Psoas muscle (tissue), 8 donors: ENCODE measurements around the gene CD47. TPM values are rescaled to one million over a fixed set of nuclear protein-coding genes. Genes with fewer than 3 reads are reported as not detected.

Experiments
- ATAC-seq, 4 donors: fragments of 200-7000 bp; cut with Tn5 transposase; one replicate each; pipeline ENCODE4 v1.9.1; 2020; ENCODE audit warnings: moderate library complexity in 3 of 4, mild to moderate bottlenecking in 2 of 4
- DNase-seq, 2 donors: peaks; one replicate each; pipeline ENCODE4 v3.0.0-alpha.2; 2020
- H3K27ac ChIP-seq: fragments of 200-600 bp; one replicate; pipeline ENCODE4 v1.8.0; 2022
- H3K27me3 ChIP-seq, 3 donors: fragments of 200-600 bp in 1 of 3; one replicate each; pipeline versions ENCODE4 v1.6.1 to v1.8.0; 2013 to 2022; ENCODE audit warnings: low read length in 2 of 3, mild to moderate bottlenecking in 2 of 3, moderate library complexity in 1 of 3; ENCODE audit not compliant: insufficient read depth in 3 of 3
- H3K36me3 ChIP-seq, 2 donors: fragments of 200-600 bp in 1 of 2; one replicate each; pipeline versions ENCODE4 v1.6.1 to v1.8.0; 2013 to 2022; ENCODE audit warnings: low read depth in 1 of 2, mild to moderate bottlenecking in 1 of 2, moderate library complexity in 1 of 2; ENCODE audit not compliant: insufficient read depth in 1 of 2
- H3K4me1 ChIP-seq: fragments of 200-600 bp; one replicate; pipeline ENCODE4 v1.8.0; 2022
- H3K4me3 ChIP-seq: fragments of 200-600 bp; one replicate; pipeline ENCODE4 v1.8.0; 2022; ENCODE audit warnings: mild to moderate bottlenecking
- H3K9me3 ChIP-seq: fragments of 200-600 bp; one replicate; pipeline ENCODE4 v1.8.0; 2022
- CTCF ChIP-seq: fragments of 200-600 bp; IDR thresholded peaks from one replicate; pipeline ENCODE4 v1.8.0; 2022; ENCODE audit warnings: antibody characterized with exemption
- WGBS, 3 donors: extraction: QIAGEN DNeasy Blood & Tissue Kit; methylation state at CpG; one replicate each; pipeline versions ENCODE4 v1.1.6 to v1.1.7; 2013; 5-methylcytosine and 5-hydroxymethylcytosine counted together
- intact Hi-C, 2 donors: fragments of 100-400 bp; cut with DNase I; formaldehyde crosslinking; loops; one replicate each; pipeline versions ENCODE4 v1.11.0 to v1.14.2; 2022
- polyA plus RNA-seq, 3 donors: library from polyadenylated mRNA; stranded (reverse); fragments of 200-250 nt; gene quantifications; one replicate each; pipeline ENCODE4 v1.2.3, GENCODE V29; 2013
- total RNA-seq, 4 donors: library from RNA; stranded (reverse); fragmentation: NEBNext Ultra II Directional in 2 of 4; extraction: Animal tissue kit (Norgen Biotek cat#: 25700) in 2 of 4; gene quantifications; one replicate each; pipeline versions ENCODE4 v1.2.1 to v1.2.4, GENCODE V29; 2021 to 2023
- donor health status: healthy with polysubstance abuse.
- donor health status: DM: no; HTN: no; CAD: no; lungs with moderate emphysema.
- donor health status: Bipolar disorder and iron deficiency.
- donor health status: healthy.
- donor health status: DM: yes; HTN: yes; CAD: no.
- donor health status: DM: no; HTN: no; CAD: no.
- donor health status: DM: no; HTN: no; CAD: no.
- donor health status: DM: yes; HTN: yes; CAD: no.

Gene CD47
- total and polyA plus RNA-seq, 7 donors = 12.2 to 53.1 (median 16.6) TPM

GRCh38 chr3:108103886-108104797, 13.3 kb upstream of the CD47 start:
- no peaks in the 10 kb centered on the region for H3K36me3 ChIP-seq
- ATAC-seq = no peak
- H3K27me3 ChIP-seq = no peaks in the 10 kb centered on the region
- no peak for DNase-seq
- WGBS, 3 donors = 63 to 66% (median 63%) methylated on average over 11 of the region's 11 CpGs
- no peaks in the 10 kb centered on the region for H3K4me1 ChIP-seq
- no peak overlapping the region for H3K27ac ChIP-seq
- TF ChIP-seq CTCF = no peak
- no peak overlapping the region for H3K4me3 ChIP-seq
- no peaks in the 10 kb centered on the region for H3K9me3 ChIP-seq
- intact Hi-C loops = no loop called here

- no peaks in the 10 kb centered on the region for H3K36me3 ChIP-seq
- no peak for ATAC-seq
- H3K4me3 ChIP-seq = no peak overlapping the region
- H3K27ac ChIP-seq = no peak overlapping the region
- TF ChIP-seq CTCF = no peak
- no peak for DNase-seq
- H3K9me3 ChIP-seq = no peaks in the 10 kb centered on the region
- whole genome bisulfite sequencing, 3 donors = 64 to 78% (median 66%) methylated on average over 7 of the region's 7 CpGs
- intact Hi-C loops = no loop called here
- H3K27me3 ChIP-seq = no peaks in the 10 kb centered on the region
- H3K4me1 ChIP-seq = no peaks in the 10 kb centered on the region
These were observed 12.4 kb upstream of the CD47 start for GRCh38 chr3:108103040-108103751.

- 90 to 94% (median 93%) methylated on average over 8 of the region's 8 CpGs for WGBS, 3 donors
- DNase-seq (no peak), ATAC-seq (no peak)
- H3K27ac ChIP-seq = no peak overlapping the region
- H3K4me3 ChIP-seq = no peak overlapping the region
- no peaks in the 10 kb centered on the region for H3K4me1 ChIP-seq
- no peaks in the 10 kb centered on the region for H3K27me3 ChIP-seq
- no peak for TF ChIP-seq CTCF
- no peaks in the 10 kb centered on the region for H3K36me3 ChIP-seq
- H3K9me3 ChIP-seq = no peaks in the 10 kb centered on the region
- intact Hi-C loops = no loop called here
These were observed 11.7 kb upstream of the CD47 start for GRCh38 chr3:108102420-108103039.

- intact Hi-C loops = no loop called here
- Histone ChIP-seq H3K9me3 (no peaks in the 10 kb centered on the region), H3K36me3 (no peaks in the 10 kb centered on the region), H3K4me3 (no peak overlapping the region), H3K27me3 (no peaks in the 10 kb centered on the region), H3K4me1 (no peaks in the 10 kb centered on the region), H3K27ac (no peak overlapping the region)
- no peak for TF ChIP-seq CTCF
- no peak for DNase-seq
- ATAC-seq = no peak
- WGBS, 3 donors = 81 to 90% (median 82%) methylated on average over 4 of the region's 4 CpGs
These were observed 10.3 kb upstream of the CD47 start for GRCh38 chr3:108100906-108101660.
